Calu3 (cell line): ENCODE results near the gene ANKS1B. TPM values are rescaled to one million over a fixed set of nuclear protein-coding genes. Genes with fewer than 3 reads are reported as not detected.

Experiments used
- BruUV-seq: library from RNA; stranded (reverse); fragments of 400-500 nt; replicated peaks from 2 replicates; lab custom pipeline; 2021; lab: Mats Ljungman, UMichigan
- CTCF ChIA-PET: fragments of 300-600 bp; sonication (Branson Sonifier 250); formaldehyde crosslinking; loops from one replicate; lab custom pipeline; 2022; ENCODE audit warnings: antibody characterized with exemption; lab: Charles Lee
- DNase-seq: peaks from one replicate; pipeline ENCODE4 v3.0.0; 2022
- H3K27ac Mint-ChIP-seq: one replicate; pipeline ENCODE4 v1.8.0; 2022; ENCODE audit warnings: mixed read lengths; ENCODE audit not compliant: unreplicated experiment
- H3K27me3 Mint-ChIP-seq: one replicate; pipeline ENCODE4 v1.8.0; 2022; ENCODE audit warnings: mixed read lengths; ENCODE audit not compliant: unreplicated experiment
- H3K36me3 Mint-ChIP-seq: one replicate; pipeline ENCODE4 v1.8.0; 2022; ENCODE audit warnings: mild to moderate bottlenecking, moderate library complexity, mixed read lengths; ENCODE audit not compliant: insufficient read depth, unreplicated experiment
- H3K4me1 Mint-ChIP-seq: one replicate; pipeline ENCODE4 v1.8.0; 2022; ENCODE audit warnings: mild to moderate bottlenecking, low read depth, mixed read lengths; ENCODE audit not compliant: unreplicated experiment
- H3K4me3 Mint-ChIP-seq: one replicate; pipeline ENCODE4 v1.8.0; 2022; ENCODE audit warnings: mild to moderate bottlenecking, low read depth, moderate library complexity, mixed read lengths; ENCODE audit not compliant: unreplicated experiment
- H3K9me3 Mint-ChIP-seq: one replicate; pipeline ENCODE4 v1.8.0; 2022; ENCODE audit warnings: low read depth, mixed read lengths; ENCODE audit not compliant: unreplicated experiment
- CTCF ChIP-seq: fragments of 200-600 bp; IDR thresholded peaks from one replicate; pipeline ENCODE4 v1.8.0; 2022; ENCODE audit warnings: antibody characterized with exemption; ENCODE audit not compliant: unreplicated experiment
- intact Hi-C: fragments of 100-400 bp; cut with micrococcal nuclease; formaldehyde crosslinking; loops from one replicate; pipeline ENCODE4 v1.10.0; 2022; ENCODE audit not compliant: unreplicated experiment
- total RNA-seq: library from RNA; stranded (reverse); gene quantifications from 2 replicates; pipeline ENCODE4 v1.2.3, GENCODE V29; 2022

The ANKS1B gene
- total RNA-seq, 1 experiment from 2014 or later, result 1.7 TPM

- CTCF ChIA-PET, result no interaction called here
- intact Hi-C loops, result no loop called here
- no peak for TF ChIP-seq CTCF
- Mint-ChIP-seq H3K27me3 (no peaks in the 10 kb centered on the region), H3K36me3 (no peaks in the 10 kb centered on the region), H3K4me3 (no peak overlapping the region), H3K27ac (no peak overlapping the region), H3K4me1 (no peaks in the 10 kb centered on the region), H3K9me3 (peaks cover 3% of the 10 kb centered on the region)
- DNase-seq, result no peak
- BruUV-seq, result no TSS peak
These were observed 275.6 kb downstream of the ANKS1B start for GRCh38 chr12:99709116-99709515.

- H3K4me1 Mint-ChIP-seq, result no peaks in the 10 kb centered on the region
- intact Hi-C loops, result no loop called here
- no TSS peak for BruUV-seq
- no peaks in the 10 kb centered on the region for H3K27me3 Mint-ChIP-seq
- CTCF ChIA-PET, result no interaction called here
- no peak overlapping the region for H3K4me3 Mint-ChIP-seq
- no peak for DNase-seq
- no peak overlapping the region for H3K27ac Mint-ChIP-seq
- H3K36me3 Mint-ChIP-seq, result no peaks in the 10 kb centered on the region
- TF ChIP-seq CTCF, result no peak
- H3K9me3 Mint-ChIP-seq, result peaks cover 2% of the 10 kb centered on the region
These were observed 276.9 kb downstream of the ANKS1B start for GRCh38 chr12:99707883-99708282.

- Mint-ChIP-seq H3K4me1 (no peaks in the 10 kb centered on the region), H3K9me3 (peaks cover 2% of the 10 kb centered on the region), H3K27ac (no peak overlapping the region), H3K27me3 (no peaks in the 10 kb centered on the region), H3K4me3 (no peak overlapping the region), H3K36me3 (no peaks in the 10 kb centered on the region)
- CTCF ChIA-PET, result interaction anchor here (0.6 kb wide), 1 partner anchor 243 kb away, joined by 8 read pairs; no protein-coding TSS in a partner anchor
- no peak for DNase-seq
- TF ChIP-seq CTCF, result no peak
- intact Hi-C loops, result no loop called here
- BruUV-seq, result no TSS peak
These were observed 277.8 kb downstream of the ANKS1B start for GRCh38 chr12:99706736-99707473.

GRCh38 chr12:99704458-99704857, 280.3 kb downstream of the ANKS1B start:
- Mint-ChIP-seq H3K36me3 (no peaks in the 10 kb centered on the region), H3K4me1 (no peaks in the 10 kb centered on the region), H3K27me3 (no peaks in the 10 kb centered on the region), H3K4me3 (no peak overlapping the region), H3K9me3 (peaks cover 2% of the 10 kb centered on the region), H3K27ac (no peak overlapping the region)
- DNase-seq, result no peak
- CTCF ChIA-PET, result no interaction called here
- intact Hi-C loops, result no loop called here
- BruUV-seq, result no TSS peak
- TF ChIP-seq CTCF, result no peak
